IPS-NIHi7 (cell line): Measurements from ENCODE around the gene HRAS.

Source experiments
- DNase-seq: peaks from one replicate; pipeline ENCODE4 v3.0.0; 2012; ENCODE audit warnings: mixed read lengths; ENCODE audit errors: extremely low spot score

Gene HRAS

DNA sequence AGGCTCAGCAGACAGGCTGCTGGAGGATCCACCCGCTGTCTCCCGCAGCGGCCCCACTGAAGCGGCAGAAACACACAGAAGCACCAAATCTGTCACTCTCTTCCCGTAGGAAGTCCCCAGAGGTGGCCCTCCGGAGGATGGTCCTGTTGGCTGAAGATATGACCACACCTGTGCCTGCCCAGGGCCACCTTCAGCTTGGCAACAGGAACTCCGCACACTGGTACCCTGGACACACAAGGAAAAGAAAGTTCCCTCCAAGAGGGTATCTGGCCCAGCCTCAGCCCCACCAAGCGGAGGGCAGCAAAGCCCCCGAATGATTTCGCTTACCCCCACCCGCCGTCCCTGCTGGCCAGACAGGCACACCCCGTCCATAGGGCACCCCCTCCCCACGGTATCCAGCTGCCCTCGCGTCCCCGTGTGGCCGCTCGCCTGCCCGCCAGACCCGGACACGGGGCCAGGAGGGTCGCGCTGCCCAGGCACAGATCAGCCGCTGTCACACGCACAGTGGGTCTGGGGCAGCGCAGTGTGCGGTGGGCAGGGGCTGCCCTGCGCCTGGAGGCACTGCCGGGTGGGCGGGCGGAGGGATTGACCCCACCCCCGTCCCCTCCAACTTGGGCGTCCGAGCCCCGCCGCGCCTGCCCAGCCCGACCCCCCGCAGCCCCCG is 32.4 kb upstream of the HRAS start:
- DNase-seq, result no peak

DNA sequence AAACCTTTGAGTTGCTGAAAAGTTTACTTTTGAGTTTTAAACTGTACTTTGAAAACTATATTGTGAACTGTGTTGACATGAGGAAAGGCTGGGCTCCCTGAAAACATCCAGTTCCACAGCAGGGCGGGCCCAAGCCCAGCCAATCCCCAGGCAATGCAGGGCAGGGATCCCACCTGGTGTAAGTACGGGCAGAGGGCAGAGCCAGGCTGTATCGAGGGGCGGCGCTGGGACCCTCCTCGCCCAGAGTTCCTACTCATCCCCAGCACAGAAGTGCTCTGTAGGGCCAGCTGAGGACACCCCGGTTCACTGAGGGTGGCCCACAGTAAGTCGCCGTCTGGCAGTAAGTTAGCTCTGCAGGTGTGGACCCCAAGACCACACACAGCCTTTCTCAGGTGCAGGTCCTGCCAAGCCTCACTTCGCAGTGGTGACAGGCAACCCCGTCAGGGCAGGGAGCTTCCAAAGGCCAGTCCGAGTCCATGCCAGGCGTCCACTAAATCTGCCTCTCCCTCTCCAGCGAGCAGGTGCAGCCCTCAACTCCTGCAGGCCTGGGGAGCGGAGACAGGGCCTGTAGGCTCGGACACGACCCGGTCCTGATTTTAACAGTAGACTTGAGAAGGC is 31.7 kb upstream of the HRAS start:
- no peak for DNase-seq

DNA sequence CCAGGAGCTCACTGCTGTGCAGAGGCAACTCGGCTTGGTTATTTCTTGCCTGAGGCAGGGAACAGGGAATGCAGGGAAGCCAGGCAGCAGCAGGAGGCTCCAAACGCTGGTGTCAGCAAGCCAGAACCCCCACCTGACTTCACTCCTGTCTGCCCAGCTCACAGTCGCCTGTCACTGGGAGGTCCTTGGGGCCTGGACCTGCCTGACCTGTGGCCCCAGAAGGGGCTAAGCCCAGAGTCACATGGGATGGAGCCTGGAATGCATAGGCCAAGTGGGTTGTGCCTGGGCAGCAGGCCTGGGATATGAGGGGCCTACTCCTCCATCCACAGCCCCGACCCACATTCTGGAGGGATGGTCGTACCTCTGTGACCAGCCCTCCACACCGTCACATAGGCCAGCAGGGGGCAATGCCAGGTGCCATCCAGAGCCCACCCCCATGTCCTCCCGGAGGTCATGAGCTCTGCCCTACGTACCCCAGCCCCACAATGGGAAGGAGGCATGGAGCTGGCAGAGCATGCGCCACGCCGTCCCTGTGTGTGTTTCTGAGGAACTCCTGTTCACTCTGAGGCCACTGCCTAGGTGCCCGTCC is 30.6 kb upstream of the HRAS start:
- DNase-seq, result no peak

DNA sequence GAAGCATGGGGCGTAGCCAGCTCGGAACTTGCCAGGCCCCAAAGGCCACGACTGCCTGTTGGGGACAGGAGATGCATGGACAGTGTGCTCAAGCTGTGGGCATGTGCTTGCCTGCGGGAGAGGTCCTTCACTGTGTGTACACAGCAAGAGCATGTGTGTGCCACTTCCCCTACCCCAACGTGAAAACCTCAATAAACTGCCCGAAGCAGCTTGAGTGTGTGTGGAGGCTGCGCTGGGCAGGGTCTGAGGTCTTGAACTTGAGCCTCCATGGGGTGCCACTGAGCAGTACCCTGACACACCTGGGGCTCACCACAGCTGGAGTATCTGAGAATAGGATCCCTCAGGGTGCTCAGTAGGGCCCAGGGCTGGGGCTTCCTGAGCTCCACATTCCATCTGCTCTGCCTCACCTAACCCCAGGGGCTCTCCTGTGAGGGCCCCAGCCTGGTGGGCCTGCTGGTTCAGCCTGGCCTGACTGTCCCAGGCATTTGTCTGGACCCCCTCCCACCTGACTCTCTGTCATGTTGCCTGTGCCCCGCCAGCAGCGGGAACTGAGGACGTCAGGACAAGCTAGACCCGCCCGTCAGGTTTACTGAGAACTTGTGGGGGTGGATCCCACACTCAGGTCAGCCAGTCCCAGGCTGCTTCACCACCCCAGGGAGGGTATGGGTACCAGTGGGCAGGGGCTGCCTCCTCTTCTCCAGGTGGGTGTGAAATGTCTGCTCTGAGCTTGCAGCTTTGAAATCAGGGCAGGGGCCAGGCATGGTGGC is 28.6 kb upstream of the HRAS start:
- no peak for DNase-seq

DNA sequence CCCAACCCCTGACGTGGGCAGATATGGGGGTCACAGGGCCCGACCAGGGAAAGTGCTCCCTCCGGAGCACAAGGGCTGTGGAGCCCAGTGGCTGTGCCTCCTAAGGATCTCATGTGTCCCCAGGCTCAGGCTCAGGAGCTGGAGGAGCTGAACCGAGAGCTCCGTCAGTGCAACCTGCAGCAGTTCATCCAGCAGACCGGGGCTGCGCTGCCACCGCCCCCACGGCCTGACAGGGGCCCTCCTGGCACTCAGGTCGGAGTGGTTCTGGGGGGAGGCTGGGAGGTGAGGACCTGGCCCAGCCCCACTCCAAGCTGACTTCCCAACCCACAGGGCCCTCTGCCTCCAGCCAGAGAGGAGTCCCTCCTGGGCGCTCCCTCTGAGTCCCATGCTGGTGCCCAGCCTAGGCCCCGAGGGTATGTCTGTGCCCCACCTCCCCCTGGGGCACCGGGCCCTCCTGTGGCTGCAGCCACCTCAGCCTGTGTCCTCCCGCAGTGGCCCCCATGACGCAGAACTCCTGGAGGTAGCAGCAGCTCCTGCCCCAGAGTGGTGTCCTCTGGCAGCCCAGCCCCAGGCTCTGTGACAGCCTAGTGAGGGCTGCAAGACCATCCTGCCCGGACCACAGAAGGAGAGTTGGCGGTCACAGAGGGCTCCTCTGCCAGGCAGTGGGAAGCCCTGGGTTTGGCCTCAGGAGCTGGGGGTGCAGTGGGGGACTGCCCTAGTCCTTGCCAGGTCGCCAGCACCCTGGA is 27.9 kb upstream of the HRAS start:
- DNase-seq, result no peak

DNA sequence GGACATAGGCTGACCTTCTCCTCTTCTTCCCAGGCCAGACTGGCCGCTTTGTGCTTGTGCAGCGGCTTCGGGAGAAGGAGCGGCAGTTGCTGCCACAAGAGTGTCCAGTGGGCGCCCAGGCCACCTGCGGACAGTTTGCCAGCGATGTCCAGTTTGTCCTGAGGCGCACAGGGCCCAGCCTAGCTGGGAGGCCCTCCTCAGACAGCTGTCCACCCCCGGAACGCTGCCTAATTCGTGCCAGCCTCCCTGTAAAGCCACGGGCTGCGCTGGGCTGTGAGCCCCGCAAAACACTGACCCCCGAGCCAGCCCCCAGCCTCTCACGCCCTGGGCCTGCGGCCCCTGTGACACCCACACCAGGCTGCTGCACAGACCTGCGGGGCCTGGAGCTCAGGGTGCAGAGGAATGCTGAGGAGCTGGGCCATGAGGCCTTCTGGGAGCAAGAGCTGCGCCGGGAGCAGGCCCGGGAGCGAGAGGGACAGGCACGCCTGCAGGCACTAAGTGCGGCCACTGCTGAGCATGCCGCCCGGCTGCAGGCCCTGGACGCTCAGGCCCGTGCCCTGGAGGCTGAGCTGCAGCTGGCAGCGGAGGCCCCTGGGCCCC is 26.8 kb upstream of the HRAS start:
- DNase-seq, result no peak

DNA sequence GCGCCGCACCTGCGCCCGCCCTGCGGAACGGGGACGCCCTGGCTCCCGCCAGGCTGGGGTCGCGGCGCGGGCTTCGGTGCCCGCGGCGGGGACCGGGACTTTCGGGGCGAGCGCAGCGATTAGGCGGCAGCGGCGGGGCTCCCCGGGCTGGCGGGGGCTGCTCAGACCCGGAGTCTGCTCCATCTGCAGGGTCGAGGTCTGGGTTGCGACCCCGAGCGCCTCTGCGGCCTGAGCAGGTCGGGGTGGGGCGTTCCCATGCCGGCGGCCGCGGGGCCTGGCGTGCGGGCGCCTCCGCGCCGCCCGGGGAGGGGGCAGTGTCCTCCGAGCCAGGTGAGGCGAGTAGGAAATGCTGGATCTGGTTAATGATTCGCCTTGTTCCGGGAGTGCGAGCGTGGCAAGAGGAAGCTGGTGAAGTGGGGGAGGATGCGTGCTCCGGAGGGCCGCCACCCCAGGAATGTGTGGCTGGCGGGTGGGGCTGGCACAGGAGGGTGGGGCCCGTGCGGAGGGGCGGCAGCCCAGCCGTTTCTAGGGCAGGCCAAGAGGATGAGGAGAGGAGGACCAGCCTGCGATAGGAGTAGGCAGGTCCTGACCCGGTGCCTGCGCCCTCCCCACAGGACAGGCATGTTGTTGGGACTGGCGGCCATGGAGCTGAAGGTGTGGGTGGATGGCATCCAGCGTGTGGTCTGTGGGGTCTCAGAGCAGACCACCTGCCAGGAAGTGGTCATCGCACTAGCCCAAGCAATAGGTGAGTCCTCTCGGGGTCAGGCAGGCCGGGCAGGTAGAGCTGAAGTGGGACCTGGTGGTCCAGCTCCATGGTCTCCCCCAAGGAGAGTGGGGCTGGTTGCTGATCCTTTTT is 26.0 kb upstream of the HRAS start:
- no peak for DNase-seq

DNA sequence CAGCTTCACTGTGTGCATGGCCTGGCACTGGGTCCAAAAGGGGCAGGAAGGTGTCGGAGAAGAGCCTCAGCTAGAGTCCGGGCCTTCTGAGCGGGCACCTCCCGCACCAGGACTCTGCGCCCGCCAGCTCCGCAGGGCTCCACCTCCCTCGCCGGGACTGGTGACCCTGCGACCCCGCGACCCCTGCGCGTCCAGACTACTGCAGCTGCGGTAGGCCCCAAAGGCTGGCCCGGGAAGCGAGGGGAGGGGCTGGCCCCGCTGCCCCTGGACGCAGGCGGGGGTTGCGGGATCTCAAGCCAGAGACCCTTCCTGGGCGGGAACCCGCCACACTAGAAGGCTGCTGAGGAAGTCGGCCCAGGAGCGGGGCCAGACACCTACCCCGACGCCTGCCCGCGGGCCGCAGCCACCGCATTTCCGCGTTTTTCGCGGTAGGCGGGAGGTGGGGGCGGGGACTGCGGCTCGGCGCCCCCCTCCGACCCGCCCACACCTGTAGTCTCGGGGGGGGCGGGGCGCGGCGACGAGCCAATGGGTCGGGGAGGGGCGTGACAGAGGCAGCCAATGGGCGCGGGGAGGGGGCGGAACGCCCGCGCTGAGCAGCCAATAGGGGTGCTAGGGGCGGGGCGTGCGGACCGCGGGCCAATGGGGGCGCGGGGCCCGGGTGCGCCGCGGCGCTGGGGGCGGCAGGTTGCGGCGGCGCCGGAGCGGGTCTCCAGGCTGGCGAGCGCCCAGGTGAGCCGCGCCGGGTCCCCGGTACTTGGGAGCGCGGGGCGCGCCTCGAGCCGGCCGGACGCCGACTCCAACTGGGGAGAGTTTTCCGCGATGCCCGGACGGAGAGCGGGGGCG is 25.1 kb upstream of the HRAS start, which contains the start of the genes LMNTD2 and RASSF7:
Gene LMNTD2, minus strand, starts transcription at position 434 of the 843 bp plus-strand sequence. Its CDS starts 22 bp downstream, at position 412.
Gene RASSF7, plus strand, starts transcription at position 666 of the 843 bp plus-strand sequence. CDS start 799 bp downstream, outside the sequence.
- peak; percentile 98 for DNase-seq

DNA sequence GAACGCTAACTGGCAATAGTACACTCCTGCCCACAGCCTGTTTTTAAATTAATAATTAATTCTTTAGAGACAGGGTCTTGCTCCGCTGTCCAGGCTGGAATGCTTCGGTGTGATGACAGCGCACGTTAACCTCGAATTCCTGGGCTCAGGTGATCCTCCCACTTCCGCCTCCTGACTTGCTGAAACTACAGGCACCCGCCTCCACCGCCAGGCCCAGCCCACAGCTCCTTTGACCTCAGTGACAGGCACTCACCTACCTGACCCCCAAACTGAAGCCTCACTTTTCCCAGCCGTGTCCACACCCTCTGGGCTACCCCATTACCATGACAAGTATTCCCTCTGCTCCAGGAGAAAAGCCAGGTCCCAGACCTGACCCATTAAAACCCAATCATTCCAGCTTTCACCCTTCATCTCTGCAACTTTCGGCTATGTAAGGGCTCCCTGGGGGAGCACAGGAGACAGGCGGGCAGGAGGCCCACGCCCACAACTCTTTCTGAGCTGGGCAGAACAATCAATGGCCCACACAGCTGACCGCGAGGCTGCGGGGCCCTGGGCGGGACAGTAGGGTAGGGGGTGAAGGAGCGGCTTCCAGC is 24.4 kb upstream of the HRAS start:
- no peak for DNase-seq

DNA sequence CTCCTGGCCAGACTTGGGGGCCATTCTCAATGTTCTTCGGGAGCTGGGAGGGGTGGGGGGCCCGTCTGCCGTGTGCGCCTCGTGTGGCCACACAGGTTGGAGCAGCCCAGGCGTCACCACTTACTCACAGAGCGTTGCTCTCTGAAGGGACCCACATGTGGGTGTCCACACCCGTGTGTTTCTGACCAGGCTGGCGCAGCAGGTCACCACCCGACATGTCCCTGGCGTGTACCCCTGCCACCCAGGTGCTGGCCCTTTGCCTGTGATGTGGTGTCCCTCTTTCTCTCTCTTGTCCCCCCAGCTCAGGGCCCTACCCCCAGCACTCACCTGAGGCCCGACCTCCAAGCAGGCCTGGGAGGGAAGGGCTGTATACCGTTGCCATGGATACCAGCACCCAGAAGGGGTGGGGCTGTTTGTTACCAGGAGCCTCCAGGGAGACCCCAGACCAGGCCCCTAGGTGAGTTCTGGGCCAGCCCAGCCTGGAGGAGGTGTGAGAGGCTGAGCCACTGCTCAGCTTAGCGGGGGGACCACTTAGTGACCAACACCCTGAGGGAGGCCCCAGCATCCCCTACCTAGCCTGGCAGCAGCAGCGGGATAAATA is 23.7 kb upstream of the HRAS start:
- DNase-seq, result no peak

DNA sequence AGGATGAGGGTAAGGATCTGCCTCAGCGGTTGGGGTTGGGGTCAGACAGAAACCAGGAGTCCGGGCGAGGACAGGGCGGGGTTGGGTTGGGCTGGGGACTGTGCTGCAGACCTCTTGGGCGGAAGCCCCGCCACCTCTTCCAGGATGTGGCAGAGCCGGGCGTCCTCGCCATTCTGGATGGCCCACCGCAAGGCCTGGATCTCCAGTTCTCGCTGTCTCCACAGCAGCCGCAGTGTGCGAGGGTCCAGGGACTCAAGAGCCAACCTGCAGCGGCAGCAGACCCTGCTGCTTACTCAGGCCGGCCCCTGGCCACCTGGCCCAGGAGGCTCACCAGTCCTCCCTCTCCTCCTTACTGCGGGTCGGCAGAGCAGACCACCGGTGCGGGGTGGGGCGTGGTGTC is 23.1 kb upstream of the HRAS start:
- no peak for DNase-seq

DNA sequence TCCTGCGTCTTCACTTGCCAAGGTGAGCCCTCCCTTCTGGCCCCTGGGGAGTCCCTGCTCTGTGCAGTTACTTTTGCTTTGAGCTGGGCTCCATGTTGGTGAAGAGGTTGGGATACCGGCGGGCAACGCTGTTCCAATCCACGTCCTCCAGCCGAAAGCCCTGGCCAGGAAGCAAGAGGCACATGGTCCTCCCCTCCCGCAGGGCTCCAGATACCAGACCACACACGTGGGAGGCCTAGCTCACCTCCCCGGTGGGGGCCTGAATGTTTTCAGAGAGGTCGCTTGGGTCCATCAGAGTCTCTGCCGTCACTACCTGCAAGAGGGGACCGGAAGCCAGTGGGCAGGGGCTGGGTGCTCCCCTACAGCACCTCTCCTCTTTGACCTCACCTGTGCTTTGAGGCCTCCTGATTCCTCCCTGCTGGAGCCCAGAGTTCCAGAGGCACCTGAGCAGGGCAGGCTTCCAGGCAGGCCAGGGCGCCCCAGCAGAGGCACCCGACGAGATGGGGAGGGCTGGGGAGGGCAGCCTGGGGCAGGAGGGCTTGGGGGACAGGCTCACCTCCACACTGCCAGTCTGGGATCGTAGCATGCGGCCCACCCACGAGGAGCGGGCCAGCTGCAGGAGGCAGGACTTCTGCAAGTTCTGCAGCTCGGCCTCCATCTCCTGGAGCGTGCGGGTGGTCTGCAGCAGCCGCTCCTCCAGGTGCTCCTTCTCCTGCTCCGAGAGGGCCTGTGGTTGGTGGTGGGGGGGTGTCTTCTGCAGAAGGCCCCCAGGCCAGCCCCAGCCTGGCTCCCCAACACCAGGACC is 22.2 kb upstream of the HRAS start:
- no peak for DNase-seq

DNA sequence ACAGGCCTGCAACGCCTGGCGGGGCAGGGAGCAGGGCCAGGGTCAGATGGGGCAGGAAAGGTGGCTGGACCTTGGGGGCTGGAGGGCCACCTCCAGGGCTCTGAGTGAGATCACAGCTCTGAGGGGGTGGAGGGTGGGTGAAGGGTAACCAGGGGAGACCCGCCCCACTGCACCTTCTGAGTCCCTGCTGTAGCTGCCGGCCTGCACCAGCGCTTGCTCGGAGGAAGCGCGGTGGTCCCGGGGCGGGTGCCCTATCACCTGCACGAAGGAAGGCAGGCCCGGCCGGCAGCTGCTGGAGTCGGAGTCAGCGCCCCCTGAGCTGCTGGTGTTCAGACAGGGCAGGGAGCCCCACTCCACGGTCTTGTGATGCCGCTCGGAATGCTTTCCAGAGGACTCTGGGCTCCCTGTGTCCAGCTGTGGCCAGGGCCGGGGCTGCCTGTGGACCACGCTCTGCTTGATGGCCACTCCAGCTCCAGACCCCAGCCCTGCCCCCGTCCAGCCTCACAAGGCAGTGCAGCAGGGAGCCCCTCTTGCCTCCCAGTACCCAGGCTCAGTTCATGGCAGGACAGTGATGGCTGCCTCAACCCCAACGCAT is 21.4 kb upstream of the HRAS start:
- DNase-seq, result no peak

DNA sequence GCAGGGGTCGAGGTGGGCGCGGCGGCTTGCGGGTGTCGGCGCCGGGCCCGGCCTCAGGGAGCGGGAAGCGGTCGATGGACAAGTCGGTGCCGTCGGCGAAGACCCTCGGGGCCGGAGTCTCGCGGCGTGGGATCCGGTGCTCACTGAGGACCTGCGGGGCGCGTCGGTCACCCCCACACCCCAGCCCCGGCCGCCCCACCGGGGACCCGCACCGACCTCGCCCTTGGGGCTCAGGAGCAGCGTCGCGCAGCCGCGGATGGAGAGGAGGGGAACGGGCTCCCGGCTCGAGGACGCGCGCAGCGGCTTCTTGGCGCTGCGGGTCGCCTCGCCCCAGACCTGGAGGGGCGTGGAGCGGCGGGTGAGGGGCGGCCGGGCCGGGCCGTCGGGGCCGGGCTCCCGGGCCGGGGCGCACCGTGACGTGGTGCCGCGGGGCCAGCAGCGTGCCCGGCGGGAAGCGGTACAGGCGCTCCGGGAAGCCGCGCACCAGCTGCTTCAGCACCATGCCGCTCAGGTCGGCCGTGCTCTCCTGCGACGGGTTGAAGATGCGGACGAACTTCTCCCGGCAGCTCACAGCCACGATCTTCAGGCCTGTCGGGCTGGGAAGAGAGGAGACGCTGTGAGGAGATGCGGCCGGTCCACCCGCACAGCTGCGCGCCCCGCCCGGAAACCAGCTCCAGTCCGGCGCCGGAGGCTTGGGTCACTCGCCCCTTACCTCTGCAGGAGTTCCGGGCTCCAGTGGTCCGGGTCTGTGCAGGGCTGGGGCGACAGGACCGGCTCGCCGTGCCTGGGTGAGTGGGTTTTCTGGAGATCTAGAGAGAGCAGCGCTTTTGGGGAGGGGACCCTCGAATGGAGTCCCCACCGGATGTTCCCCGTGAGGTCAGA is 20.6 kb upstream of the HRAS start:
- DNase-seq, result no peak

DNA sequence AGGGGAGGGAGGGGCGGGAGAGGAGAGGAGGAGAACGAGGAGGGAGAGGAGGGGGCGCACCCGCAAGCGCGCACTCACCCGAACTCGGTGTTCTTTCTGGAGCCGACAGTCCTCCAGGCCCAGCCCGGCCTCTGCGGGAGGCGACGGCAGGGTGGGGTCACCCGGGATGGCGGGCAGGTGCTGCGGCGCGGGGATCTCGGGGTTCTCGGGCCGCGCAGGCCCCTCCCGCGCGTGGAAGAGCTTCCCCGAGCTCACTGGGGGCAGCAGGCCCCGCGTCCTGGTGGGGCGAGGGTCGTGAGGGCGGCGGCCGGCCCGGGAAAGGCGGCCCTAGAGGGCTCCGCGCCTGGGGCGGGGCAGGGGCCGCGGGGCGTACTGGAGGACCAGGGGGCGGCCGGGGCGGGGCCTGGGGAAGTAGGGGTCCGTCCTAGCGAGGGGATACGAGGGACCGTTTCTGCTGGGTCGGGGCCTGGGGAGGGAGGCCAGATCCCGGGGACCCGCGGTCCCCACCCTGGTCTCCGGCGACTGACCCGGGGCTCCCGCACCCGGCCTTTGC is 19.9 kb upstream of the HRAS start:
- DNase-seq, result no peak
